Stomach smooth muscle (tissue), 2 donors: Measurements from ENCODE around the gene CDKN2AIP.
"Not testable (repeated sequence)": the region's sequence is repeated elsewhere in the genome, so short reads cannot be mapped to it uniquely, and the experiment has no call there.

Experiments
- H3K27ac ChIP-seq: one replicate; pipeline ENCODE4 v1.7.0; 2013; ENCODE audit warnings: mild to moderate bottlenecking, low read length, inconsistent platforms
- H3K27me3 ChIP-seq, 2 donors: one replicate each; pipeline ENCODE4 v1.7.0; 2013; ENCODE audit warnings: low read length in 2 of 2; ENCODE audit not compliant: insufficient read depth in 2 of 2, control insufficient read depth in 1 of 2
- H3K36me3 ChIP-seq, 2 donors: one replicate each; pipeline ENCODE4 v1.7.0; 2013; ENCODE audit warnings: low read length in 2 of 2; ENCODE audit not compliant: control insufficient read depth in 2 of 2, insufficient read depth in 2 of 2
- H3K4me1 ChIP-seq: one replicate; pipeline ENCODE4 v1.7.0; 2013; ENCODE audit warnings: low read length; ENCODE audit not compliant: control insufficient read depth, insufficient read depth
- H3K4me3 ChIP-seq, 2 donors: one replicate each; pipeline ENCODE4 v1.7.0; 2013; ENCODE audit warnings: low read length in 2 of 2
- H3K9ac ChIP-seq, 2 donors: one replicate each; pipeline ENCODE4 v1.7.0; 2013; ENCODE audit warnings: low read length in 2 of 2, mild to moderate bottlenecking in 1 of 2
- H3K9me3 ChIP-seq, 2 donors: one replicate each; pipeline ENCODE4 v1.7.0; 2013; ENCODE audit warnings: low read length in 2 of 2; ENCODE audit not compliant: control insufficient read depth in 2 of 2
- donor health status: healthy.
- donor health status: Pancreatic carcinoma.

The CDKN2AIP gene

DNA sequence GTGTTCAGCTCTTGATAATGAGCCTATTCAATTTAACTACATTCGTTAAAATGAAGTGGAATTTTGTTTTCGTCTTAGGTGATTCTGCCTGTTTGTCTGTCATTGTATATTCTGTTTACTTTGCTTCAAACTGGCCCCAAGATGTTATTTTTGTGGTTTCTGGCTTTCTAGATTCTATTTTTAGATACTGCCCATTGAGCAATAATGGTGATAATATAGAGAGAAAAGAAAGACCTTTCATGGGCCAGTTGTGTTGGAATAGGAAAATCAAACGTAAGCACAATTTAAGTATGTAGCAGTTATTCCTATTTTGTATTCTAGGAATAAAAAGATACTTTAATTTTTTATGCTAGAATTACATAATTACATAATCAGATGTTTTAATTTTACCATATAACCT, 4.0 kb downstream of the CDKN2AIP start:
- H3K27ac ChIP-seq: no peak overlapping the region
- peaks cover 10% of the 10 kb centered on the region for H3K4me1 ChIP-seq
- H3K27me3 ChIP-seq: no peaks in the 10 kb centered on the region
- no peaks in the 10 kb centered on the region for H3K9me3 ChIP-seq
- peaks cover 20 to 29% of the 10 kb centered on the region in 2 donors for H3K36me3 ChIP-seq
- no peak overlapping the region for H3K4me3 ChIP-seq
- no peak overlapping the region for H3K9ac ChIP-seq

DNA sequence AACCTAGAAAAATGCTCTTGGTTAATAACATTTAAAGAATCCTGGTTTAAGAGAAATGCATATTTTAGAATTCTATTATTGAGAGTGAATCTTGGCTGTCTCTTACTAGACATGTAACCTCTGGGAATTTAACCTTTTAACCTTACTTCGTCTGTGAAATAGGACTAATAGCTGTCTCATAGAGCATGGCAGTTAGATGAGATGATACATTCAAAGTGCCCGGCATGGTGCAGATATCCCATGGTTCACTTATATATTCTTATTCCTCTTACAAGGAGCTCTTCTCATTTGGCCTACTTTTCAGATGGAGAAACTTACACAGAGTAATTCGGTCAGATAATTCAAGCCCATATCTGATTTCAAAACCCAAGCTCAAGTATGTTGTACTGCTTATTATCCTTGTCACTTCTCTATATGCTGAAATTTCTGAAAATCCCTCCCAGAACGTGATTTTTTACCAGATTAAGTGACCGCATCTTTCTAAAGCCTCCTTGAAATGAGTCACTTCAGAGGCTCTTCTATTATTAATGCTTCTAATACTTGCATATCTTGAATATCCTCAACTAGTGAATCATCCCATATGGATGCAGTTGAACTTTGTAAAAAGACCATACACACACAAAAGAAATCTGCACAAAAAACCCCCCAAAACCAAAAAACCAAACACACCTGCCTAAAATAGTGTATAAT, 4.9 kb downstream of the CDKN2AIP start:
- no peak overlapping the region for H3K27ac ChIP-seq
- H3K9ac ChIP-seq: no peak overlapping the region
- no peaks in the 10 kb centered on the region for H3K27me3 ChIP-seq
- H3K4me1 ChIP-seq: peaks cover 10% of the 10 kb centered on the region
- peaks cover 20 to 29% of the 10 kb centered on the region in 2 donors for H3K36me3 ChIP-seq
- H3K4me3 ChIP-seq: no peak overlapping the region
- H3K9me3 ChIP-seq: no peaks in the 10 kb centered on the region

DNA sequence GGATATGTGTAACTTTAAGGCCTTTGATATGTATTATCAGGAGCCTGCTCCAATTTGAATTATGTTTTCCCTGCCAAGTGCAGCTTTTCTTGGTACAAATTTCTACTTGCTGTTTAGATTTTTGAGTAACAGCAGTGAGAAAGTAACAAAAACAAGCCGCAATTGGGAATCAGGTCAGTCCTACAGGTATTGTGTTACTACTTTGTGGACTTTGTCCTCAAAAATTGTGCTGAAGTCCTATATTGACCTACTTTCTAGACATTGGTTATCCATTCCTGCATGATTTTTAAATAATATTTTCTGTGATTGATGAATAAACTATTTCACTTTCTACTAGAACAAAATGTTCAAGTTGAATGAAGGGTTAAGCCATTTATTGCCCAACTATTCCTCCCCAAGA, 5.7 kb downstream of the CDKN2AIP start:
- Histone ChIP-seq H3K27ac (no peak overlapping the region), H3K4me1 (peaks cover 10% of the 10 kb centered on the region), H3K36me3 (peaks cover 20 to 29% of the 10 kb centered on the region in 2 donors)

DNA sequence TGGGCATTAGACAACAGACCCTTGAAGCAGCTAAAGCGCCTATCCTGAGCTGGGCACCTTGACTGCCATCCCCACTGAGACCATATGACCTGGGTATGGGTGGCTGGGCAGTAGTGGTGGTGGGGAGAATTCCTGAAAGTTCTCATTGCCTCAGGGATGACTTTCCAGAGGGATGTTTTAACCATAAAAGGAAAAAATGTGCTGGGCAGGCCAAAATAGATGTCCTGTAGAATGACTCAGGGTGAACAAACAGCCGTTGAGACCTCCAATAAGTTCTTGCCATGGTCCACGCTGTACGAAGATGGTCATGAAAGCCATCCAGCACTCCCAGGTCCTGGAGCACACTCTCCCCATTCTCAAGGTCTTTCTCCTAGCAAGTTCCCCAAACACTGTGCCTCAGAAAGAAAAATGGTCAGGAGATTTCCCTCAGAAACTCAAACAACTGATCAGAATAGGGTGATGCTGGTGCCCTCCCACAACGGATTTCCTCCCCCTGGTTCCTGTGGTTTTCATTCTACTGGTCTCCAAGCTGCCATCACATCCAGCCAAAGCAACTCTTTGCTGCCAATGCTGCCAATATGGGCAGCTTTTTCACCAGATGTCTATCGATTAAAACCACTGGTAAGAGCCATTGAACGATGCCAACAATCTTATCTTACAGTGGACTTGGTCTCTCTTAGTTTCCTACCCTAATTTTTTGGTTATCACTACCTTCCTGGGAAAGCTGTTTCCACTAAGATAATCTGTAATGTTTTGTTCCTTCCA, 11.2 kb downstream of the CDKN2AIP start:
- no peak overlapping the region for H3K4me3 ChIP-seq
- no peaks in the 10 kb centered on the region for H3K9me3 ChIP-seq
- no peak overlapping the region for H3K27ac ChIP-seq
- no peak overlapping the region for H3K9ac ChIP-seq
- peaks cover 0 to 5% of the 10 kb centered on the region in 2 donors for H3K36me3 ChIP-seq
- H3K27me3 ChIP-seq: no peaks in the 10 kb centered on the region
- H3K4me1 ChIP-seq: no peaks in the 10 kb centered on the region

More for the DNA sequence above, 5.7 kb downstream of the CDKN2AIP start:
- no peak overlapping the region for H3K4me3 ChIP-seq
- H3K27me3 ChIP-seq: no peaks in the 10 kb centered on the region
- no peak overlapping the region for H3K9ac ChIP-seq
- no peaks in the 10 kb centered on the region for H3K9me3 ChIP-seq

DNA sequence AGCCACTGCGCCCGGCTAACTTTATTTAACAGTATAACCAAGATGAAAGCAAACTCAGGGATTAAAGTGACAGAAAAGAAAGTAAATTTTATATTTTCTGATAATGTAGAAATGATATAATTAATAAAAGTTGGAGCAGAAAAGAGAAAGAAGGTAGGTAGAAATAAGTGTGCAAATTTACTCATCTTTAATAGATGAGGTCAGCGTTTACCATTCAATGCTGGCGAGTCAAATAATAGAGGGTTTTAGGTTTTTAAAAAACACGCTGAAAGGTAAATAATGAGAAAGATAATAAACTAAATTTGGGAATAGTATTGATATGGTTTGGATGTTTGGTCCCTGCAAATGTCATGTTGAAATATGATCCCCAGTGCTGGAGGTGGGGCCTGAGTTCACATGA, 13.6 kb downstream of the CDKN2AIP start:
- Histone ChIP-seq H3K4me1 (no peaks in the 10 kb centered on the region), H3K9ac (no peak overlapping the region), H3K36me3 (no peaks in the 10 kb centered on the region), H3K27ac (no peak overlapping the region), H3K9me3 (no peaks in the 10 kb centered on the region), H3K4me3 (no peak overlapping the region), H3K27me3 (no peaks in the 10 kb centered on the region)

DNA sequence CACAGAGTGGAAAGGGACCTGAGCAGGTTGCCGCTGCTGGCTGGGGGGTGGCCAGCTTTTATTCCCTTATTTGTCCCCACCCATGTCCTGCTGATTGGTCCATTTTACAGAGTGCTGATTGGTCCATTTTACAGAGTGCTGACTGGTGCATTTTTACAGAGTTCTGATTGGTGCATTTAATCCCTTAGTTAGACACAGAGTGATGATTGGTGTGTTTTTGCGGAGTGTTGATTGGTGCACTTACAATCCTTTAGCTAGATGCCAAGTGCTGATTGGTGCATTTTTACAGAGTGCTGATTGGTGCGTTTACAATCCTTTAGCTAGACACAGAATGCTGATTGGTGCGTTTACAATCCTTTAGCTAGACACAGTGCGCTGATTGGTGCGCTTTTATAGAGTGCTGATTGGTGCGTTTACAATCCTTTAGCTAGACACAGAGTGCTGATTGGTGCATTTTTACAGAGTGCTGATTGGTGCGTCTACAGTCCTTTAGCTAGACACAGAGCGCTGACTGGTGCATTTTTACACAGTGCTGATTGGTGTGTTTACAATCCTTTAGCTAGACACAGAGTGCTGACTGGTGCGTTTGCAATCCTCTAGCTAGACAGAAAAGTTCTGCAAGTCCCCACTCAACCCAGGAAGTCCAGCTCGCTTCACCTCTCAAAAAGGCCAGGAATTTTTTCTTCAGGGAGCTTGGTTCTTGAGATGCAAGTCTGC, 19.6 kb downstream of the CDKN2AIP start:
- not testable (repeated sequence) for H3K4me3 ChIP-seq, H3K4me1 ChIP-seq, H3K9ac ChIP-seq, H3K27me3 ChIP-seq, H3K36me3 ChIP-seq, H3K9me3 ChIP-seq, H3K27ac ChIP-seq

DNA sequence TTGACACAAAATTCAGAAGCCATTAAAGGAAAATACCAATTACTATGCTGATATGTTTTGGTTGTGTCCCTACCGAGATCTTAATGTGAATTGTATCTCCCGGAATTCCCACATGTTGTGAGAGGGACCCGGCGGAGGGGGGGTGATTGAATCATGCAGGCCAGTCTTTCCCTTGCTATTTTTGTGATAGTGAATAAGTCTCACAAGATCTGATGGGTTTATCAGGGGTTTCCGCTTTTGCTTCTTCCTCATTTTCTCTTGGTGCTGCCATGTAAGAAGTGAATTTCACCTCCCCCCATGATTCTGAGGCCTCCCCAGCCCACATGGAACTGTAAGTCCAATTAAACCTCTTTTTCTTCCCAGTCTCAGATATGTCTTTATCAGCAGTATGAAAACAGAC, 21.4 kb downstream of the CDKN2AIP start:
- not testable (repeated sequence) for H3K4me3 ChIP-seq, H3K27me3 ChIP-seq, H3K27ac ChIP-seq, H3K36me3 ChIP-seq, H3K9me3 ChIP-seq, H3K4me1 ChIP-seq, H3K9ac ChIP-seq

DNA sequence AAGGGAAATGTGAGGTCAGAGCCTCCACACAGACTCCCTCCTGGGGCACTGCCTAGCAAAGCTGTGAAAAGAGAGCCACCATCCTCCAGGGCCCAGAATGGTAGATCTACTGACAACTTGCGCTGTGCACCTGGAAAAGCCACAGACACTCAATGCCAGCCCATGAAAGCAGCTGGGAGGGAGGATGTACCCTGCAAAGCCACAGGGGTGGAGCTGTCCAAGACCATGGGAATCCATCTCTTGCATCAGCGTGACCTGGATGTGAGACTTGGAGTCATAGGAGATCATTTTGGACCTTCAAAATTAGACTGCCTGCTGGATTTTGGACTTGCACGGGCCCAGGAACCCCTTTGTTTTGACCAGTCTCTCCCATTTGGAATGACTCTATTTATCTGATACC, 22.8 kb downstream of the CDKN2AIP start:
- Histone ChIP-seq H3K27me3 (no peaks in the 10 kb centered on the region), H3K4me3 (no peak overlapping the region), H3K9ac (no peak overlapping the region), H3K9me3 (no peaks in the 10 kb centered on the region), H3K27ac (no peak overlapping the region), H3K4me1 (peaks cover under 1% of the 10 kb centered on the region), H3K36me3 (no peaks in the 10 kb centered on the region)

DNA sequence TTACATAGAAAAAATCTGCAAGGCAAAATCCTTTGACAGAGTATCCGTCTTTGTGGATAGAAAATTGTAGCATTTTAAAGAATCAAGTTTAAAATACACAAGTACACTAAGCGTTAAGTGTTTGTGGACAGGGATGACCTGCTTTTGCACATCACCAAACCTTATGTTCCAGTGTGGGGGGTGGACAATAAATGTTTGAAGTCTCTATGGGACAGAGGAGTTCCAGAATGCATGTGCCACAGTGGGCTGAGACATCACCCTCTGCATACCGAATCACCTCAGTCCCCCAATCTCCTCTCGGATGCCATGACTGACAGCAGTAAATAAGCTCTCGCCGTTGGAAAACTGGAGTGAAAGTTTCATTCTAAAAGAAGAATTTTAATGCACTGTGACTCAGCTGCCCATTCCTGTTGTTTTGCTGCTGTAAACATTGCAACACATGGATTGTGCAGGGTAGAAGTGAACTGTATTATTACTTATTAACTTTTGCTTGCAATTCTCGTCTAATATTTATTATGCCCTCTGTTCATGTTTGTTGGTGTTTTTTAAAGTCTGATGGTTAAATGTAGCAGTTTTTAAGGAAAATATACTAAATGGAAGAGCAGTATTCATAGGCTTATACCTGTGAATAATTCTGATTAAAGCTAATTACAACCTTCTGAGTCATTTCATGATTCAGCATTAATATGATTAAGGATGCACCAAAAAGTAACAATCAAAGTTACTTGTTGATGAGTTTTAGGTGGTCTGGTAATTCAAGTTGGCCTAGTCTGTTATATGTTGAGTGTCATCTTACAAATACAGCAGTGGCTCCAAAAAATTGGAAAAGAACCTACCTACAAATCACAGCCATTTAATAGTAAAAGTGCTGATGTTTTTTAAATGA, 24.0 kb downstream of the CDKN2AIP start:
- H3K4me1 ChIP-seq: peaks cover 3% of the 10 kb centered on the region
- H3K9ac ChIP-seq: no peak overlapping the region
- no peak overlapping the region for H3K4me3 ChIP-seq
- no peak overlapping the region for H3K27ac ChIP-seq
- H3K27me3 ChIP-seq: no peaks in the 10 kb centered on the region
- H3K36me3 ChIP-seq: no peaks in the 10 kb centered on the region
- no peaks in the 10 kb centered on the region for H3K9me3 ChIP-seq

DNA sequence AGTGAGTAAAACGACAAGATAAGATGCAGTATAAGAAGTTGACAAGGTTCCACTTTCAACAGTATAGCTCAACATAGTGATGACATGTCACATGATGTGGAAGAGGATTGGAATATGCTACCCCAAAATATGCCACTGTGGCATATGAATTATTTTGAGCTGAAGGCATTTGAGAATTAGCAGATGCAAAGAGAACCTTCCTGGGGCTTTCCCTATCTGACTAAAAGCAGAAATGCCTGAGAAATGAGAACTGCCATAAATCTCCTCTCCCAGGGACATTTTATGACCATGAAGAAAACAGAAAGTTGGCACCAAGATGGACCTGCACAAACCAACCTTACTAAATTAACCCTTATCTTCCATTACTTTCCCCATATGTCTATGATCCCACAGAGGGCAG, 24.8 kb downstream of the CDKN2AIP start:
- H3K4me3 ChIP-seq: no peak overlapping the region
- H3K9me3 ChIP-seq: no peaks in the 10 kb centered on the region
- H3K36me3 ChIP-seq: no peaks in the 10 kb centered on the region
- H3K9ac ChIP-seq: no peak overlapping the region
- no peaks in the 10 kb centered on the region for H3K27me3 ChIP-seq
- peaks cover 3% of the 10 kb centered on the region for H3K4me1 ChIP-seq
- H3K27ac ChIP-seq: no peak overlapping the region
